H54 (cell line): ENCODE results near the gene CLDN9.

ENCODE experiments used
- DNase-seq: peaks from one replicate; pipeline ENCODE4 v3.0.0; 2011; ENCODE audit warnings: low spot score, mixed read lengths; ENCODE audit not compliant: insufficient read length
- FAIRE-seq: peaks from 3 replicates; lab custom pipeline; 2011; peaks lifted over from hg19 to GRCh38; lab: Jason Lieb, UNC
- POLR2A ChIP-seq: IDR thresholded peaks from 2 replicates; pipeline ENCODE4 v1.6.1; 2011; ENCODE audit warnings: low read depth, mild to moderate bottlenecking, low read length

CLDN9 gene

DNA sequence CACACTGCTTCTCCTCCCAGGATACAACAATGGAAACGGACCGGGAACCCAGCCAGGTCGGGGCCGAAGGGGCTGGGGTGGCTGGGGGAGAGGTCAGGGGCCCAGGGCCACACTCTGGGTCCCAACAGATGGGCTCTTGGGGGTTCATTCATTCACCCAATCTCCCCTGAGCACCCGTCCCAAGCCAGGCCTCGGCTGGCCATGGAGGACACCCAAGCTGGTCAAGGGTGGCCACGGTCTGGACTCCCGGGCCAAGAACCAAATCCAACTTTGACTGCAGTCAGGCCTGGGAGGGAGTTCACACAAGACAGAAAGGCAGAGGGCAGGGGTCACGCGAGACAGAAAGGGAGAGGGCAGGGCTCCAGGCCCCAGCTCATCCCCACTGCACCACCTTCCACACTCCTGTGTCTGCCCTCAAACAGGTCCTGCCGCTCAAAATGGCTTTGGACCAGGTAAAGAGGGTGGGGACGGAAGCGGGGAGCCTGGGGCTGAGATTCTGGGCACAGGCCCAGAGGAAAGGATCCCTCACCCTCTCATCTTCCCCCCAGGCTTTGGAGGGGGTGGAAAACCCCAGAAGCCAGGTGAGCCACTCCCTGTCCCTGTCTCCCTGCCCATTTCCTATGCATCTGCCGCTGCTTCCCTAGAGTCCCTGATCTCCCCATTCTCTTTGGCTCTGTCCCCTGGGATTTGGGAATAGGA lies 20.2 kb upstream of the CLDN9 start:
- no peak for TF ChIP-seq POLR2A
- no peak for DNase-seq
- FAIRE-seq = no peak

DNA sequence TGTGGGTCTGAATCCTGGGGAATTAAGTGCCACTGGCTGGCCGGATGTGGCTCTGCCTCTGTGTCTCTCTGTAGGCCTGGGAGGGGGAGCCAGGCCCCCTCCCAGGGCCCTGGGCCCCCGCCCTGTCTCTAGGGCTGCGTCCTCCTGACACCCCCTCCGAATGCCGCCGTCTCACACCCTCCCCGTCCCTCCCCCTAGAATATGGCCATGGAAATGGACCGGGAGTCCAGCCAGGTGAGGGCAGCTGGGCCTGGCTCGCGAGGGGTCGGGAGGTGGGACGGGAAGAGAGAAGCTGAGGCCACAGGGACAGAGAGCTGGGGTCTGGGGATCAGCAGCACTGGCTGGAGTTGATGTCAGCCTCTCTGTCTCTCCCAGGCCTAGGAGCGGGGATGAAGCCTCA lies 16.4 kb upstream of the CLDN9 start:
- no peak for DNase-seq
- TF ChIP-seq POLR2A = no peak
- no peak for FAIRE-seq

DNA sequence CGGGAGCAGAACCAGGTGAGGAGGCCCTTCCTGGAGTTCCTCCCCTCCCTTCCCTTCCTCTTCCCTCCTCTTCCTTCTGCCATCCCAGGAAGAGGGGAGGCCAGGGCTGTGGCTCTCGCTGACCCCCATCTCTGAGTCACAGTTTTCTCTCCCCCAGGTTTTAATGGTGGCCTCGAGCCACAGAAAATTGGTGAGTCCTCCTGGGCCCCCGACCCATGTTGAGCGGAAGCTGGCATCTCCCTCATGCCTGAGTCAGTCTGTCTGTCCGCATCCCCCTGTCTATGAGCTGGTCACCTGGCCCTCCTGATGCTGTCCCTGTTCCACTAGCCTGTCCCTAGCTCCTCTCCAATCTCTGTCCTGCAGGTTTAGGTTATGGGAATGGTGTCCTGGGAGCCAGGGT lies 12.8 kb upstream of the CLDN9 start:
- no peak for TF ChIP-seq POLR2A
- FAIRE-seq = no peak
- no peak for DNase-seq

DNA sequence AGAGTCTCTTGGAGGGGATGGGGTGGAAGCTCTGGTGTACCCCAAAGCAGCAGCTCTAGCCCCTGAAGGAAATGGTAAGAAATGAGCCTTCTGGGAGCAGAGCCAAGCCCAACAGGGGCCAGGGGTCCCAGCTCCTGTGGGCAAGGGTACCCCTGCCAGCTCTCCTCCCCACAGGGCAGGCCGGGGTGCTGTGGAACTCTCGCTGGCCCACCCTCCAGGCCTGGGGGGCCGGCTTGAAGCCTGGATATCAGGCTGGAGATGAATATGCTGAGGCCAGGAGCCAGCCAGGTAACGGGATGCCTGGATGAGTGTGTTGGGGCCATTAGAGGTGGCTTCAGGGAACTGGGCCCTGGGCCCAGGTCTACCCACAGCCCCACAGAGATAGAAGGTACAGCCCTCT lies 12.2 kb upstream of the CLDN9 start:
- no peak for DNase-seq
- no peak for FAIRE-seq
- TF ChIP-seq POLR2A = no peak

DNA sequence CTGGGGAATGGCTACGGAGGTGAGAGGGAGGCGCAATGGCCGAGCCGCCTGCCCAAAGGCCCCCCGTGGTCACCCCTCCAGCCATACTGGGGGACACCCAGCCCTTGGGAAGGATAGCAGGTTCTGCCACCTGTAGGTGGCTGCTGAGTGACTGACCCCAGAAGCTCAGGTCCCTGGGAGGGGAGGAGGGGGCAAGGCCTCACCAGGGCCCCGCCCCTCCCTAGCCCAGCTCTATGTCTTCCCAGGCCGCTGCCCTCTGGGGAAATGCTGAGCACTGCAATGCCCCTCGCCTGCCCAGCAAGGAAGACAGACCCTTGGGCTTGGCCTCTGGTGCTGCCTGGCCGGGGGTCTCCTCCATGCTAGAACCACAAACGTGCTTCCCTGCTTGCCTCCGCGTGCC lies 11.4 kb upstream of the CLDN9 start:
- no peak for FAIRE-seq
- no peak for TF ChIP-seq POLR2A

DNA sequence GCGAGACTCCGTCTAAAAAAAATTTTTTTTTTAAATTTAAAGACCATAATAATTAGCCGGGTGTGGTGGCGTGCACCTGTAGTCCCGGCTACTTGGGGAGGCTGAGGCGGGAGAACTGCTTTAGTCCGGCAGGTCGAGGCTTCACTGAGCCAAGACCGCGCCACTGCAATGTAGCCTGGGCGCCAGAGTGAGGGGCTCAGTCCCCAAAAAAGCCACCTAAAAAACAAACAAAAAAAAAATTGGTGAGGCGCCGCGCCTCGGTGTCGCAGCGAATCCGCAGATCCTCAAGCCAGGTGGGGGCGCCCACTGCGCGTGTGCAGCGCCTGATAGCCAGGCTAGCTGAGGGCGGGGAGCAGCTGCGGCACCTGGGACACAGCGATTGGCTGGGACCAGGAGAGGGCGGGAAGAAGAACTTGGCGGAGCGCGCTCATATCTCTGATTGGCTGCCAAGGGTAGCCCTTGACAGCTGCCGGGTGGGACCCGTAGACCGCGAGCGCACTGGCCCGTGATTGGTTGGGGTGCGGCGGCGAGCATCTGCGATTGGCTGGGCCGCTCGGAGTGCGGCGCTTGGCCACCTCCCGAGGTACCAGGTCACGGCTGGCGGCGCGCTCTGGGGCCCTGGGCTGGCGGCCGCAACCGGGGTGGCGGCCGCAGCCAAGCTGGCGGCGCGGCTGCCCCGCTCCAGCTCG lies 9.0 kb upstream of the CLDN9 start:
- peak; percentile 85 for FAIRE-seq
- no peak for TF ChIP-seq POLR2A
- peak; percentile 99 for DNase-seq

More for the DNA sequence above, 11.4 kb upstream of the CLDN9 start:
- no peak for DNase-seq

DNA sequence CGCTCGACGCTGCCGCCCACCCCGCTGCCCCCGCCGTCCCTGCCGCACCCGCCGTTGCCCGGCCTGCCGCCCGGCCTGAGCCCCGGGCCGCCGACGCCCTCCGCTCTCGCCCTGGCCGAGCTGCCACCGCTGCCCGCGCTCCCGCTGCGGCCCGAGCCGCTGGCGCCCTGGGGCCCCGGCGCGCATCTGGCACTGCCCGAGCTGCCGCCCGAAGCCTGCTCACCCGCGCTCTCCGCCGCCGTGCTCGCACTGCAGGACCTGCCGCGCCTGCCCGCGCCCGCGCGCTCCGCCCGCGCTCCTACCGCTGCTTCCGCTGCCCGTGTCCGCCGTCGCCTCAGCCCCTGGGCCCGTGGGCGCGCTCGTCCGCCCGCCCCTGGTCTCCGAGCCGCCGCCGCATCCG lies 8.4 kb upstream of the CLDN9 start:
- no peak for FAIRE-seq
- no peak for DNase-seq
- no peak for TF ChIP-seq POLR2A

DNA sequence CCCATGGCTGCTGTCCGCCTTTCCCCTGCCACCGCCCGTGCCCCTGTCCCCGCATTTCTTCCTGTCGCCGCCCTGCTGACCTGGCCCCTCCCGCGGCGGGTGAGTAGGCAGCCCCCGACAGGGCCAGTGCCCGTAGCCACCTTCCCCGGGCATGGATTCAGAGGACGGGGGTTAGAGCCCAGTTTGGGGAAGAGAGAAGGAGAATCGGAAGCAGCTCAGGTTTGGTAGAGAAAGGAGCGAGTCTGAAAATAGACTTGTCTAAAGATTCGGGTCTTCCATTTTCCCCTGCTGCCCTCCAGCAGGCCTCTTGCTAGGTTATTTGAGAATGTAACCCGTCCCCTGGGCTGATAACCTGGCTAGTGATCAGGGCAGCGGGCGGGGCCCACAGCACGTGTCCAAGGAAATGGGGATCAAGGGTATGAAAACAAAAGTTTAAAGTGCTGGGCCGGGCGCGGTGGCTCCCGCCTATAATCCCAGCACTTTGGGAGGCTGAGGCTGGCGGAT lies 7.9 kb upstream of the CLDN9 start:
- no peak for FAIRE-seq

DNA sequence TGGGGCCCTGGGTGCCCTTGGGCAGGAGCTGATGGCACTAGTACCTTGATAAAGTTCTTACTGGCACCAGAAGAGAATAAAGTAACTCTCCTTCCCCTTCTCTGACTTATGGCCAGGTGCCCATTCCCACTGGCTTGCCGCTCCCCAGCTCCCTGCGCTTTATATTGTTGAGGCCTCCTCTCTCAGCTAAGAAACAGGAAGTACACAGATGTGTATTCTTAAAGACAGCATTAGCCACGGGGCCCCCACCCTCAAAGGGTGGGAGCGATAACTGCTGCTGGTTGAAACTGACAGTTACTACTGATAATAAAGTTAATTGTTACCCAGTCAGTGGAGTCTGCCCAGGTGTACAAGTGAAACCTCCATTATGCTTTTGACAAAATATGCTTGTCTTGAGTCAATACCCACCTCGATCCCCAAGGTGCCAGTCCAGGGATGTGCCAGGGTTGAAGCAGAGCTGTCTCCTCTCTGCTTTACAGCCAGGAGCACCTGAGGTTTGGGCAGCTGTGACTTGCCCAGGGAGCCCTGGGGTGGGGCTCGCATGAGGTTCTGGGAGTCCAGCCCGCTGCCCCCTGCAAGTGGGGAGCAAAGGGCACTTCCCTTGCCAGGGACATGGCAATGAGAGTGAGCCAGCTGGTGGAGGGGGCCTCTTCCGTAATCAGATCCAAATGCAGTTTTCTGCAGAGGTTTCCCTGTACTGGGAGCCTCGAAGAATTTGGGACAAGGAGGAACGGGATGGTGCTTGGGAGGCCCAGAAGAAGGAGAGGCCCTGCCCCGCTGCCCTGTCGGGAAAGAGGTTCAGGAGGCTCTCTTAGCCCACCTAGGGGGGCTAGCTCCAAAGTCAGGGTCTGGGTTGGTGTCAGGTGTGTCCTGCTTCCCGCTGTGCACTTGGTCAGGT lies 5.4 kb upstream of the CLDN9 start:
- DNase-seq (no peak), FAIRE-seq (no peak)
- TF ChIP-seq POLR2A = no peak

More for the DNA sequence above, 7.9 kb upstream of the CLDN9 start:
- TF ChIP-seq POLR2A = no peak
- DNase-seq = peak; percentile 66

DNA sequence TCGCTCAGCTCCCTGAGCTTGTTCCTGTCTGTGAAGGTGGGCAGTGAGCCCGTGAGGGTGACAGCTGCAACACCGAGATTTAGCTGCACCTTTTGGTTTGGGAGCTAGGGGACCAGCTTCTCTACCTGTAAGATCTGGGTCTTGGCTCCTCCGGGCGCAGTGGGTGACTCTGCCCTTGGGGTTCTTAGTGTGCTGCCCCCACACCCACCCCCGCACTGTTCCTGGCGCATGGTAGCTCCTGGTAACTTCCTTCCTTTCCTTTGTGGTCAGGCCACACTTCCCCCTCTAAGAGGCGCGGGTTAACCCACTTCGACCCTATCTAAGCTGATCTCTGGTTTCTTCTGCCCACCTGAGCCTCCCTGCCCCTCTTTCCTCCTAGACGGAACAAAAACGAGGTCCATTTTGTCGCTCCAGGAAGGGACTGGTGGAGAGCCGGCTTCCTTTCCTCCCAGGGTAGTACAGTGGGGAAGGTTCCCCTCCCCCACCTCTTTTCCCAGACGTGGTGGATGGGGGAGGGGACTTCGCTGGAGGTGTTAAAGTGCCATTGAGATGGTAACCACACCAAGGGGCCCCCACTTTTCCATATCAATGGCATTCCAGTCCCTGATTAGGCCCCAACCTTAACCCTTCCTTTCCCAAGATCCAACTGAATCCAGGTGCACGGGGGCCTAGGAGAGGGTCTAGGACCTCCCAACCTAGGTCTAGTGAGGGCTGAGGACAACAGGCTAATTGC lies 4.6 kb upstream of the CLDN9 start:
- no peak for DNase-seq
- no peak for FAIRE-seq
- TF ChIP-seq POLR2A = no peak

DNA sequence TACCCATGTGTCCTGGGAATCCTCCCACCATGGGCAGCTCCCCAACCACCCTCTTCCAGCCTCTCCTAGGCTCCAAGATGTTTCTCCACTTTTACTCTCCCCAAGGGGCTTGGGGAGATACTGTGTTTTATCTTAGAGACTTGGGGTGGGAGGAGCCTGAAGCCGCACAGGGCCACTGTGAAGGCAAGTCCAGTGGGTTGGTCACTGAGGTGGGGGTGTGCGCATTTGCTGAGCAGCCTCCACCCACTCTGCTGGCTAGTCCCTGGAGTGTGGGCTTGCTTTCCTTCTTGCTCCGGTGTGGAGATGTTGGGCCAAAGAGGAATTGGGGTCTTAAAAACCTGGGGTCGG lies 4.1 kb upstream of the CLDN9 start:
- no peak for DNase-seq
- FAIRE-seq = no peak
- no peak for TF ChIP-seq POLR2A

DNA sequence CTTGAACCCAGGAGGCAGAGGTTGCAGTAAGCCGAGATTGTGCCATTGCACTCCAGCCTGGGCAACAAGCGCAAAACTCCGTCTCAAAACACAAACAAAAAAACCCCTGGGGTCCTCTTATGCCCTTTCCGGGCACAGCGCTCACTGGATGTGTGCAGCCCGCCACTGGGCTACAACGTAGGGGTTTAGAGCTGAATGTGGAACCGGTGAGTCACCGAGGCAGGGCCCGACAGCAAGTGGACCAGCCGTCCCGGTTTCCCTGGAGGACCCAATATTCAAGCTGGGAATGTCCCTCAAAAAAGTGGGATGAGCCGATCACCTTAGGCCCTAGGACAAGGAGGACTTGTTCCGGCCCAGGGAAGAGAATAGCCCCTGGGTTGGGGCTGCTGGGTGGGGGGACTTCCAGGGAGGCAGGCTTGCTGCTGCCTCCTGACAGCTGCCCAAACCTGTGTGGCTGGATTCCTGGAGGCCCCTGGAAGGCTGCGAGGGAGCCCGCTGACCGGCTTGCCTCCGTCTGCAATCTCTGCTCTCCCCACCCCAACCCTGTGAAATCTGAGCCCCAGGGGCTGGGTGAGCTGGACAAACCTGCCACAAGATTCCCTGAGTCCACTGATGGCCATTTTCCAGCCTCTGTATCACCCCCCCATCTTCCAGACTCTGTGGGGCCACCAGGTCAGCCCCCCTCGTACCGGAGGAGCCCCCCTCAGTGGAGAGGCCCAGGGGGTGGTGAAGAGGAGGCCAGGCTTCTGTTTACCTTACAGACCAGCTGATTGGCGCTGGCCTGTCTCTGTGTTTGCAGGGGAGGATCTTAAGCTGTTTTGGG lies 2.9 kb upstream of the CLDN9 start:
- TF ChIP-seq POLR2A = no peak
- no peak for DNase-seq
- FAIRE-seq = no peak

DNA sequence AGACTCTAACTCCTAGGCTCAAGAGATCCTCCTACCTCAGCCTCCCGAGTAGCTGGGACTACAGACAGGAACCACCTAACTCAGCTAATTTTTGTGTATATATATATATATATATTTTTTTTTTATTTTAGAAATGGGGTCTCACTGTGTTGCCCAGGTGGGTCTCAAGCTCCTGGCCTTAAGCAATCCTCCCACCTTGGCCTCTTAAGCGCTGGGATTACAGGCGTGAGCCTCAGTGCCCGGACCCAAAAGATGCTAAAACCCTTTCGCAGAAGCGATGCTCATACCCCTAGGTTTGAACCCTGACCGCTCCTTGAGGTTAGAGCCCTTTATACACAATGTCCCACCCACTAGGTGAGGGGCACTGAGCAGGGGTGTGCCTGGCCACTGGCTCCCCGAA lies 2.2 kb upstream of the CLDN9 start:
- no peak for FAIRE-seq
- DNase-seq = no peak
- no peak for TF ChIP-seq POLR2A

DNA sequence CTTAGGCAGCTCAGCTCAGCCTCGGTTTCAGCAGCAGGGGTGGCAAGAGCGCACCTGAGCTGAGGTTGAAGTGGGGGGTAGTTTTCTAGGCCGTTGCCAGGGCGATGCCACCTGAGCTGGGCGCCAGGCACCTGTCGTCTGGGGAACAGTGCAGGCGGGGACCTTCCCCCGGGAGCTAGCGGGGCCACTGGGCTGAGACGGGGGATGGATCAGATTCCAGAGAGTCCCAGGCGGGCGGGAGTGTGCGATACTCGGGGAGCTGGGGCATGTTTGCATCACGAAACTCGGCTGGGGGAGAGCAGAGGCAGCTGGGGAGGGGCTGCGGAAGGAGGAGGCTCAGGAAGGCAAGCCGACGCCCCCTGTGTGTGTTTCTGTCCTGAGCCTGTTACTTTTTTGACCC lies 477 bp upstream of the CLDN9 start:
- DNase-seq (no peak), FAIRE-seq (no peak)
- no peak for TF ChIP-seq POLR2A
